HT-29 (cell line): Measurements from ENCODE around the gene LYPD6B. TPM values are rescaled to one million over a fixed set of nuclear protein-coding genes. Genes with fewer than 3 reads are reported as not detected.

Experiments used
- DNase-seq: peaks from one replicate; pipeline ENCODE4 v3.0.0-alpha.2; 2015; ENCODE audit warnings: low spot score
- total RNA-seq: library from RNA; depleted of rRNA; stranded (reverse); fragments of >200 nt; shearing (Covaris generic); gene quantifications from 2 replicates; pipeline ENCODE4 v1.2.3, GENCODE V29; 2014

The LYPD6B gene
- total RNA-seq, 1 experiment from 2014 or later: 3.1 TPM

GRCh38 chr2:149112068-149112467, 73.6 kb downstream of the LYPD6B start:
- no peak for DNase-seq

- no peak for DNase-seq
Observed at GRCh38 chr2:149112713-149113112, 74.2 kb downstream of the LYPD6B start.

DNA sequence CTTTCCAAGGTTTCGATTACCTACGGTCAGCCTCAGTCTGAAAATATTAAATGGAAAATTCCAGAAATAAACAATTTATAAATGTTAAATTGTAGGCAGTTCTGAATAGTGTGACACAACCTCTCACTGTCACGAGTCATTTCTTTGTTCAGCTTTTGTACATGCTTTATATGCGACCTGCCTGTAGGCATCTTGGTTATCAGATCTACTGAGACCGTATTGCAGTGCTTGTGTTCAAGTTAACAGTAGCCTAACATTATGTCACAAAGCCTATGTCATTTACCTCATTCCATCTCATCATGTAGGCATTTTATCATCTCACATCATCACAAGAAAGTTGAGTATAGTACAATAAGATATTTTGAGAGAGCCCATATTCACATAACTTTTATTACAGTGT, 77.3 kb downstream of the LYPD6B start:
- no peak for DNase-seq

GRCh38 chr2:149119368-149119767, 80.9 kb downstream of the LYPD6B start:
- DNase-seq: no peak

DNA sequence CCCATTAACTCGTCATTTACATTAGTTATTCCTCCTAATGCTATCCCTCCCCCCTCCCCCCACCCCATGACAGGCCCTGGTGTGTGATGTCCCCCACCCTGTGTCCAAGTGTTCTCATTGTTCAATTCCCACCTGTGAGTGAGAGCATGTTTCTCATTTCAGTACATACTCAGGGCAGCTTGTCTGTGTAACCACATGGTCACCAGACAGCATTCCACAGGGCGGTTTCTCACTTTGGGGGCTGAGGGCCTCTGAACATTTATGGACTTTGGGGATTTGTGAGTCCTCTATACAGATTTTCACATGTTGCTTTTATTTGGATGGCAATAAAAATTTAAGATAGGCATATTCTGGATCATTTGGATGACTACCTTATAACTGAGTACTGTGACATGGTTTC, 84.0 kb downstream of the LYPD6B start:
- DNase-seq: no peak

GRCh38 chr2:149125031-149125725, 86.7 kb downstream of the LYPD6B start:
- peak; percentile 45 for DNase-seq

DNA sequence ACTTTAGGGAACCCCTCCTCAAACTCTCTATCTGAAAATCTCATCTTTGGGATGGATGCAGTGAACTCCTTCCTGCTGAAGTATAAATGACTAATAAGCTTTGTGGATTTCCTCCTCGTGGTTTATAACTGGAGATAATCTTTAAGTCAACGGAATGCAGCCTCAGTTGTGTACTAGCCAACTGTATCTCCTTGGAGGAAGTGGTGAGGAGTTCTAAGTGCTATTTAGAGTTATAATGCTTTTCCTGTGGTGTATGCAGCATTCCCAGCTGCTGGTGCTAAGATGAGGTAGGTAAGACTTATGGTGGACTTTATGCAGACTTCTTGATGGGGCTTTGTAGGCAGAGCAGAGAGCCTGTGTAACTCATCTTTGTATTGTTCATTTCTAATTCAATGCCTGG, 90.9 kb downstream of the LYPD6B start:
- DNase-seq: peak; percentile 22

DNA sequence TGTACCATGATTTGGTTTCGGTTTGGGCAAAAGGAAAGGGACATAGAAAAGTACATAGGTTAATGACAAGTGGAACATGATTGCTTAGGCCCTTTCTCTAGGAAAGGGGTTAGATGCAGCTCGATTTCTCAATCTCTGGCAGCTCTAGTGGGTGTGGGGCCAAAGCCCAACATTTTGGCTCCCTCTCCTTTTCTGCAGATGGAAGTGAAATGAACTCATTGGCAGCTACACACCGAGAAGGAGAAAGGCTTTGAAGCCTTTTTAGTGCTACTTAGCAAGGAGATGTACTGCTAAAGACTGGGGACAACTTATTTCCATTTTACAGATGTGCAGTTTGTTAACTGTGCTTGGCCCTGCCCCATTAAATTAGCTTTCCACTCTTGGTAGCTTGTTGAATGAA, 93.8 kb downstream of the LYPD6B start:
- DNase-seq: no peak

DNA sequence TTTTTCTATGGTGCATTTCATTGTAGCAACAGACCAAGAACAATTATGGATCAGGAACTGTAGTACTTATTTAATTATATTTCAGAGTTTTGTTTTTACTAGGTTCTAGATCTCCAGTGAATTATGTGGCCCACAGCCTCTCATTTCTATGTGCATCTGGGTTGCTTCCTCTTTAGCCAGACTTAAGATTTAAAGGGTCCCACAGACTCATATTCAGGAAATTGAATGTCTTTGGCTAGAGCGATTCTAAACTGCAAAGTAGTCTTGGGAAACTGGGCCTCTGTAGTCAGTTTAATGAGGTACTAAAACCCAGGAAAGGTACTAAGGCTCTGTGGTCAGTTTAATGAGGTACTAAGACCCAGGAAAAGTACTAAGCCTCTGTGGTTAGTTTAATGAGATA, 94.4 kb downstream of the LYPD6B start:
- DNase-seq: no peak

DNA sequence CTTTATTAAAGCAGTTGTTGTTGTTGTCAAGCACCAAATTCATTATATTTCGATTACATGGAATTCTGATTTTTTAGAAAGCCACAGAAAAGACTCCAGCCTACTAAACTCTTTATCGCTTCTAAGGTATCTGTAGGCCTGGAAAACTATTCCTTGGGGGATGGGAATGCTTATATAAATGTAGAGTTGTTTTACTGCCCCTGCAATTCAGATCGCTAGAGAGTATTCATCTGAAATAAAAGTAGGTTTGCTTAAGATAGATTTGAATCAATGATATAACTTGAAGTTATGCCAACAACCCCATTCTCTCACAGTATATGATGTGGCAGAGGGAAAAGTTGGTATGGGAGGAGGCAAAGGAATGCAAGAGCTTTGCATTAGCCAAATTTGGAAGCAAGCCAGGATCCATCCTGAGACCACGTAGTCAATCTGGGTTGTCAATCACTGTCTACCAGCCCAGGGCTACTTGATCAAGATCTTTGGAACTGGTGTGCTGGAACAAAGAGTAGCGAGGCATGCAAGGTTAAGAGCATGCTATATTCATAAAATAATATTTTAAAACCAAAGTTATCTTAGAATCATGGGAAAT, 95.9 kb downstream of the LYPD6B start:
- DNase-seq: peak; percentile 76

DNA sequence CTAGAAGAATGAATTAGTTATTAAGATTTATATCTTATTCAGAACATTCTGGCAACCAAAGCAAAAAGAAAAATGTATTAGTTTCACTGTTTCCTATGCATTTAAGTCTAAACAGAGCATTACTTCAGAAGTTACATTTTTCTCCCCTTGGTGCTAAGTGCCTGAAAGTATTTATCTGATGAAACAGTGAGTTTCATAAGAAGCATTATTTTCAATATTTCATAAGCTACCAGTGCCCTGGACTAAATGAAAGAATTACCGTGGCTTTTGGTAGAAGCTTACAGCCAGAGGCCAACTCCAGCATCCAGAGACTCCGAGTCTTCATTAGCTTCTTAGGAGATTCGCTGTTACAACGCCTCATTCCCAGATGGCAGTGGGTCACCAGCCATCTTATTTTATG, 97.6 kb downstream of the LYPD6B start:
- DNase-seq: no peak

DNA sequence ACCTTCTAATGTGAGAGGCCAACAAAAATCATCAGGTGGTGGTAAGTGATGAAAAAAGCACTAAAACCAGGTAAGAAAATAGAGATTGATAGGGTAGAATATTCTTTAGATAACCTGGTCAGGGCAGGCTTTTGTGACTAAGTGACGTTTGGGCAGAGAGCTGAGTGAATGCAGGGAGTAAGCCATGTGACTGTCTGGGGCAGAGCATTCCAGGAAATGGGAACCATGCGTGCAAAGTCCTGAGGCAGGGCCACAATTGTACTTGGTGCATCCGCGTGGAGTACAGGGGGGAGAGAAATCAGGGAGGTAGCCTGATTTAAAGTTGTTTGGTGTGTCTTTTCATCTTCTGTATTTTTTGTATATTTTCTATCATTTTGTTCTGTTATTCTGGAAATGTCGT, 102.5 kb downstream of the LYPD6B start:
- DNase-seq: no peak

DNA sequence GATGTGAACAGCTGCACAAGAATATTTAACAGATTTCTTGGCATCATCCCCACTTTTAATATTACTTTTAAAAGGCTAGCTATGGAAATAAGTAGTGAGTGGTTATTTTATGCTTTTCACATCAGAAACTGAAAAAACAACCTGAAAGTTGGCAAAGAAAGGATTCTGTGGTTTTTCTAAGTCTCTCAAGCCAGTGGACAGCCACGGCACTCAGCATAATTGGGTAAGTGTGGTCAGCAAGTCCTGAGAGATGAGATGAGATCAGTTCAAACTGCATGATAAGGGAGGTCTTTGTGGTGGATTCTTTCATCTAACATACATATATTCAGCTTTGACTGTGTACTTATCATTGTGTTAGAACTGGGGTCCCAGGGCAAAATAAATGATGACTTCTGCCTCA, 105.2 kb downstream of the LYPD6B start:
- DNase-seq: no peak

DNA sequence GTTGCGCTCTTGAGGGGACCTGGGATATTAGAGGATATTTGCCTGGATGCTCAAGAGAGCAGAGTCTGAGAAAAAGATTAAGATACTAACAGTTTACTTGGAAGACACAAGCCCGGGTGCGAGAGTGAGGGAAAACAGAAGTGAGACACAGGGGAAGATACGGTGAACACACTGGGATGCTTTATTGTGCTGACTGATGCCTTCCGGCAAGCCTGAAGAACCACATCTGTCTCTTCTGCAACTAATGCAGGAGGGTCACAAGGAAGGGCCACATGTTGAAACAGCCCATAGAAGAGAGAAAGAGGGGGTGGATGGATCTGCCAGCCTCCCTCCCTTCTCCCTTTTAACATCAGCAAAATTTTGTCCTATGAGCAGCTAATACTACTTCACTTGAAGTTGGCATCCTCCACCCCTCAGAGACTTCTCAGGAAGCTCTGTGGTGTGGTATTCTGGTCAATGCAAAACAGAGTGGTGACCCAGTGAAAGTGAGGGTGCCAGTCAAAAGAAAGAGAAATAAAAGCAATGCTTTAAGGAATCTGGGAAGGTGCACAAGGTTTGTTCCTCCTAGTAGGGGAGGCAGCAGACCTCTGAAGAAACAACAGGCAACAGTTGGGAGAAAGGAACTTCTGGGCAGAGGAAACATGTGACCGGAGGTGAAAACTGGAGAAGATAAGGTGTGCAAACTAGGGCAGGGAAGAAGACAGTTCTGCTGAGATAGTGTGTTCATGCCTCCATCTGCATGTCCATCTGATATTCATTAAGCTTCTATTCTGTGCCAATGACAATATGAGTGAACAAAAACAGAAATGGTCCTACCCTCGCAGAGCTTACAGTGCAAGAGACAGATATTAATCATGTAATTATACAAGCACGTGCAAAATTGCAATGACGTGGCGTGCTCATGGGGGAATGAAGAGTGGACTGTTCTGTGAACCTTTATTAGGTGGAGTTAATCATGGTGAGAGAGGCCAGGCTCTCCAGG, 107.1 kb downstream of the LYPD6B start:
- no peak for DNase-seq

- DNase-seq: no peak
Observed at GRCh38 chr2:149146876-149147275, 108.4 kb downstream of the LYPD6B start.

DNA sequence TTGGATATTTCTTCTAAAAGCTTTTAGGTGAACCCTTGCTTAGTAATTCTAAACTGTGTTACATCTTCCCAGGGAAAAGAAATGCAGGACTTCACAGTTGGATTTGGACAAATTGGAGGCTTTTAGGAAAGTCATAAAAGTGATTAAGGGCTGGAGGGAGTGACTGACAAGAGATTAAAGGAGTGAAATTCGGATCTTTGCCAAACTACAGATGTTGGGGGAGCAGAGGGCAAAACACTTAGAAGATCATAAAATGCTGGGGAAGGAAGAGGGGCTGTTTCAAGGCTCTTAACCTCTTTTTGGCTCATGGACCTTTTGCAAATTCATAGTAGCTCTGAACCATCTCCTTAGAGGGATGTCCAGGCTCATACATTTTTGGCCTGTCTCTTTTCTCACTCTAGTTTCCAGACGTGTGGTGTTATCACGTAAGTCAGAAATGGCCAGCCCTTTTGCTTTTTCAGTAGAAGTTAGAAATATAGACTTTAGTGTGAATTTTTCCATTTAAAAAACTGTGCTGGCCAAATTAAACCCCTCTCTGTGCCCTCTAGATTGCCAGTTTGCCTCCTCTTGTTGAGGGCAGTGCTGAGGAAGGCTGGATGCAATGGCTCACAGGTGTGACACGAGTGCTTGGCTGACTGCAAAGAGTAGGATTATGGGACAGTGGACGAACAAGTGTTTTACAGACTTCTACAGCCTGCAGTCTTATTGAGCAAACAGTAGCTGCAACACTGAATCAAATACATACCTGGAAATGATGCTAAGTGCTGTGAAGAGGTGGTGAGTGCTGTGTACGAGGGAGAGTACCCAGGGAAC, 109.9 kb downstream of the LYPD6B start:
- no peak for DNase-seq

DNA sequence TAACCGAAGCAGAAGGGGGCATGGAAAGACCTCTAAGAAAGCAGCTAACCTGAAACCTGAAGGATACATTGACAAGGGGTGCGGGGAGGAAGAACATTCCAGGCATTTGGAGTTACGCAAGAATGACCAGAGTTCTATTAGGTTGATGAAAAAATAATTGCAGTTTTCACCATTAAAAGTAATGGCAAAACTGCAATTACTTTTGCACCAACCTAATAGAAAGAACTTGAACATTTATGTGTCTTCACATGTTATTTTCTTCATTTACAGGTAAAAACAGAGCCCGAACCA, 110.5 kb downstream of the LYPD6B start:
- DNase-seq: no peak

DNA sequence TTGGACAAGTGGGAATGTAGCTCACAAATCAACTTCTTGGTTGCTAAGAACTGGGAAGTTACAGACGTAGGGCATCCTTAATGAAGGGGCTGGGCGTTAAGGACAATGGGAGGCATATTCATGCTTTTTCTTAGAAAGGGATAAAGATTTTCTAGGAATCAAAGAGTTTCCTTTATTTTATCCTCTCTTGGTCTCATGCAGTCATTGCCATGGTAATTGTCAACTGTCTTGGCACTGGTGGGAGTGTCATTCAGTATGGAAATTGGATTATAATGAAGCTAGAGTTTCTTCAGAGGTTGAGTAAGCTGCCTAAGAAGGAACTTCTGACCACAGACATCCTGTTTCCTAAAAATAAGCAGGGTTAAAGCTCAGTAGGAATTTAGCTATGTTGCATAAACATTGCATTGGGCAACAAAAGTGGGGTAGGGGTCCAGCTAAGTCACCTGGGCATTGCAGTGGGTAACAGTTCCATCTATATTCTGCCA, 114.0 kb downstream of the LYPD6B start:
- DNase-seq: no peak

DNA sequence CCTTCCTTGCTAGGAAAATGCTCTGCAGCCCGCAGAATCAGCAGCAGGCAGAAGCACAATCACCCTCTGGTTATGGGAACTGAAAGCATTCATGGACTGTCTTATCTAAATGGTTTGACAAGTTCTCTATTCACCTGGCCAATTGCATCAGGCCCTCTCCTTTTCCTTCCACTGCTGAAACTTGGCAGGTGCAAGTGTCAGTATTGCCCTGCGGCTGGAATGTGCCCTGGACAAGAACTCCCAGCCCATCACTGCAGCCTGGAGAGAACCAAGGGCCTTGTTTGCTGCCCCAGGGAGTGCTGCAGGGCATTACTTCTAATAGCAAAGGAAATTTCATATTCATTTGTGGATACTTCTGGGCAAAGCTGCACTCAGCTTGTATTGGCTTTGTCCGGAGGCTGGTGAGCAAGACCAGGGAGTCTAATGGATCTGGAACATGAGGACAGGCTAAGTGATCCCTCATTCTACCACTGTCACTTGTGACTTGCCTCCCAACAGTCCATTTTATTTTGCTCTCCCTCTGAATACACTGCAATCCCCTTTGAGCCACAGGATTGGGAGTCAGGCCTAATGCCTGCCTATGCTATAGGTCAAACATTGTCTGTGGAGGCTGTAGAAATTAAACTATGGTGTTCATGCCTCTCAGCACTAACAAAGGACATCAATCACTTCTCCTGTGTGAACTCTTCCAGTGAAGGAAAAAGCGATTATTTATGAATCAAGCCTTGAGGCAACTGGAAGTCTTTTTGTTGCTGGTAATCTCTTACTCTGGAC, 116.9 kb downstream of the LYPD6B start:
- DNase-seq: no peak

DNA sequence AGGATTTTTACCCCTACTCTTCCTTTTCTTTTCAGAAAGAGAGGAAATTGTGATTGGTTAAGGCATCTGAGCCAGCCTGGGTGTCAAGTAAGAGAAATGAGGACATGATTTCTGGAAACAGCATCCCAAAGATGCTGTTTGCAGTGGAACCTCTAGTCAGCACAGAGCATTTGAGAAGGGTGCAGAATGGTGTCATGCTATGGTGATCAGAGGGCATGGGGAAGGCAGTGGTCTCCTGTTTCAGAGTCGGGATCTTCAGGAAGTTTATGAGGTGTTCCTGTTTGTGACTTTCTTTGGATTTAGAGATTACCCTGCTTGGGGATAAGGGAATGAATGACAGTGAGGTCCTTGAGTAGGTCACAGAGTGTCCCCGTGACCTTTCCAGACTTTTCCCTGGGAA, 117.5 kb downstream of the LYPD6B start:
- DNase-seq: no peak
